ENCODE results near the gene NANOS2. TPM values are rescaled to one million over a fixed set of nuclear protein-coding genes. Genes with fewer than 3 reads are reported as not detected.
"Not testable (repeated sequence)": the region's sequence is repeated elsewhere in the genome, so short reads cannot be mapped to it uniquely, and the experiment has no call there.

Gene NANOS2
- total RNA-seq, 1 donor from 2014 or later, result not detected

- DNase-seq (ENCODE audit: low spot score), result no peak
- H3K4me3 Mint-ChIP-seq (ENCODE audit: unreplicated experiment), result peak overlapping the region; percentile 67
These were observed 13.7 kb downstream of the NANOS2 start for GRCh38 chr19:45900738-45901431.

DNA sequence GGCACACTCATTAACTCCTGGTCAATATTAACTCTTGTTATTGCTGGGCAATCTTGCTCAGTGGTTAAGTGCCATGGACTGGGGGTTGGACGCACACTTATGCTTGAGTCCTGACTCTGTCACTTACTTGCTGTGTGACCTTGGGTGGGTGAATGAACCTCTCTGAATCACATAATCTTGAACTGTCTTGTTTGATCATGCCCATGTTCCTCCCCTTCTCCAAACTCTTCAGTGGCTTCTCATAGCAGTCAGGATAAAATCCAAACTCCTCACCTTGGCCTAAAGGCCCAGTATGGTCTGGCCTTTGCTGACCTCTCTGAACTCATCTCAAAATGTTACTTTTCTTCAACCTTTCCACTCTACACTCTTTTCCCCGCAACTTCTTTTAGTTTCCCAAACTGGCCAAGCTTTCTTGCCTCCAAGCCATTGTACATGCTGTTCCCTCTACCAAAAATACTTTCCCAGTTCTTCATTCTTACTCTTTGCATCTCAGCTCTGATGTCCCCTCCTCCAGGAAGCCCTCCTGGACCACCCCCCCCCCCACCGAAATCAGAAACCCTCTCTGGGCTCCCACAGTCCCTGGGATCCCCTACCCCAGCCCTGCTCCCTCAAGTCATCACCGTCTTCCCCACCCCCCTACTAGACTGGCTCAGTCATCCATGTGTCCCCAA is 14.5 kb downstream of the NANOS2 start:
- no peaks in the 10 kb centered on the region for H3K9me3 Mint-ChIP-seq (ENCODE audit: low read depth)
- peak overlapping the region; percentile 31 for H3K4me3 Mint-ChIP-seq (ENCODE audit: unreplicated experiment)
- H3K27me3 Mint-ChIP-seq (ENCODE audit: low read depth), result no peaks in the 10 kb centered on the region
- TF ChIP-seq CTCF (IDR thresholded peaks at IDR 0.05), result no peak
- no peak overlapping the region for H3K27ac Mint-ChIP-seq (ENCODE audit: unreplicated experiment)
- peaks cover 17% of the 10 kb centered on the region for H3K4me1 Mint-ChIP-seq (ENCODE audit: low read depth)
- H3K36me3 Mint-ChIP-seq (ENCODE audit: low read depth), result peaks cover 18% of the 10 kb centered on the region
- no peak for DNase-seq (ENCODE audit: low spot score)

More at GRCh38 chr19:45900738-45901431, 13.7 kb downstream of the NANOS2 start:
- no peaks in the 10 kb centered on the region for H3K9me3 Mint-ChIP-seq (ENCODE audit: low read depth)
- no peaks in the 10 kb centered on the region for H3K27me3 Mint-ChIP-seq (ENCODE audit: low read depth)
- H3K4me1 Mint-ChIP-seq (ENCODE audit: low read depth), result peaks cover 17% of the 10 kb centered on the region
- TF ChIP-seq CTCF (IDR thresholded peaks at IDR 0.05), result no peak
- no peak overlapping the region for H3K27ac Mint-ChIP-seq (ENCODE audit: unreplicated experiment)
- peaks cover 12% of the 10 kb centered on the region for H3K36me3 Mint-ChIP-seq (ENCODE audit: low read depth)

DNA sequence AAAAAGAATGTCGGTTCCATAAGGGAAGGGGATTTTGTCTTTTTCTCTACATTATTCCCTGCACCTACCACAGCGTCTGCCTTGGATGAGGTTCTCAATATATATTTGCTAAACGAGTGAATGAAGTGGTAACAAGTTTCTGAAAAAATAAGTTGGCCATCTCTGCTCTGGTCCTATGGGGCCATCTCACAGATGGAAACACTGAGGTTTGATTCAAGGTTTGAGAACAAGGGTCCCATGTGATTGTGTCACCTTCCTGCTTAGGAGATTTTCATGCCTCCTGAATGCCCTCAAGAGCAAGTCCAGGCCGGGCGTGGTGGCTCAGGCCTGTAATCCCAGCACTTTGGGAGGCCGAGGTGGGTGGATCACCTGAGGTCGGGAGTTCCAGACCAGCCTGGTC is 15.3 kb downstream of the NANOS2 start:
- Mint-ChIP-seq H3K27ac (ENCODE audit: unreplicated experiment) (no peak overlapping the region), H3K4me3 (ENCODE audit: unreplicated experiment) (no peak overlapping the region), H3K36me3 (ENCODE audit: low read depth) (peaks cover 20% of the 10 kb centered on the region), H3K9me3 (ENCODE audit: low read depth) (no peaks in the 10 kb centered on the region), H3K4me1 (ENCODE audit: low read depth) (peaks cover 17% of the 10 kb centered on the region), H3K27me3 (ENCODE audit: low read depth) (no peaks in the 10 kb centered on the region)
- no peak for TF ChIP-seq CTCF (IDR thresholded peaks at IDR 0.05)
- DNase-seq (ENCODE audit: low spot score), result no peak

DNA sequence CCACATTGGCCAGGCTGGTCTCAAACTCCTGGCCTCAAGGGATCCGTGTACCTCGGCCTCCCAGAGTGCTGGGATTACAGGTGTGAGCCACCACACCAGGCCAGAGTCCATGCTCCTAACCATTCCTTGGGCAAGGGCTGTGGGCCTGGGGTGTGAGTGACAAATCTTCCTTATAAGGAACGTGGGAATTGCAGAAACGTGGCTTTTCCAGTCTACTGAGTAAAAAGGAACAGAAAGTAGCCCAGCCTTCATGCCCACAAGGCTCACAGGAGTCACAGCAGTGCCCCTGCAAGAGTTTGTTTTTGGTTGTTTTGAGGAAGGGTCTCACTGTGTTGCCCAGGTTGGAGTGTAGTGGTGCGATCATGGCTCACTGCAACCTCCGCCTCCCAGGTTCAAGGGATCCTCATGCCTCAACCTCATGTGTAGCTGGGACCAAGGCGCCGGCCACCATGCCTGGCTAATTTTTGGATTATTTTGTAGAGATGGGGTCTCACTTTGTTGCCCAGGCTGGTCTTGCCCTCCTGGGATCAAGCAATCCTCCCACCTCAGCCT is 17.2 kb downstream of the NANOS2 start:
- Mint-ChIP-seq H3K4me1 (ENCODE audit: low read depth) (peaks cover 13% of the 10 kb centered on the region), H3K27me3 (ENCODE audit: low read depth) (no peaks in the 10 kb centered on the region), H3K4me3 (ENCODE audit: unreplicated experiment) (no peak overlapping the region), H3K9me3 (ENCODE audit: low read depth) (no peaks in the 10 kb centered on the region), H3K36me3 (ENCODE audit: low read depth) (peaks cover 20% of the 10 kb centered on the region), H3K27ac (ENCODE audit: unreplicated experiment) (no peak overlapping the region)
- TF ChIP-seq CTCF (IDR thresholded peaks at IDR 0.05), result no peak
- no peak for DNase-seq (ENCODE audit: low spot score)

GRCh38 chr19:45895983-45896599 is 18.5 kb downstream of the NANOS2 start:
- H3K36me3 Mint-ChIP-seq (ENCODE audit: low read depth), result peaks cover 20% of the 10 kb centered on the region
- H3K27me3 Mint-ChIP-seq (ENCODE audit: low read depth); DNase-seq (ENCODE audit: low spot score); H3K27ac Mint-ChIP-seq (ENCODE audit: unreplicated experiment); H3K4me3 Mint-ChIP-seq (ENCODE audit: unreplicated experiment); H3K9me3 Mint-ChIP-seq (ENCODE audit: low read depth): not testable (repeated sequence)
- peaks cover 13% of the 10 kb centered on the region for H3K4me1 Mint-ChIP-seq (ENCODE audit: low read depth)
